ENCODE measurements around the gene KRTAP3-1.
"Not testable (repeated sequence)": the region's sequence is repeated elsewhere in the genome, so short reads cannot be mapped to it uniquely, and the experiment has no call there.

GRCh38 chr17:41040783-41041571, 32.0 kb upstream of the KRTAP3-1 start, which contains the start of gene KRTAP1-1:
- TF ChIP-seq CTCF, EZH2, EZH2phosphoT487 (IDR thresholded peaks at IDR 0.05): not testable (repeated sequence)

All from neural progenitor cell (in vitro differentiated cells).